Neural cell (in vitro differentiated cells): ENCODE results near the gene ARHGAP9. TPM values are rescaled to one million over a fixed set of nuclear protein-coding genes. Genes with fewer than 3 reads are reported as not detected.

ENCODE experiments used
- H2AFZ ChIP-seq: fragments of 200-600, 300-800 bp; sonication (generic), shearing (Covaris generic); 2 replicates; pipeline ENCODE4 v1.6.0; 2014; ENCODE audit warnings: low read depth, mild to moderate bottlenecking, antibody characterized with exemption, low read length, moderate library complexity
- H3F3A ChIP-seq: fragments of 200-600 bp; shearing (Covaris generic); 2 replicates; pipeline ENCODE4 v1.6.1; 2016; ENCODE audit warnings: mild to moderate bottlenecking, moderate library complexity, mixed read lengths, antibody characterized with exemption, low read length; ENCODE audit not compliant: insufficient read depth, poor library complexity, severe bottlenecking
- H3K27ac ChIP-seq: fragments of 200-600, 300-800 bp; sonication (generic), shearing (Covaris generic); 2 replicates; pipeline ENCODE4 v1.5.1; 2014; ENCODE audit warnings: mild to moderate bottlenecking, low read length, moderate library complexity
- H3K27me3 ChIP-seq: fragments of 300-800, 200-600 bp; sonication (generic), shearing (Covaris generic); 2 replicates; pipeline ENCODE4 v1.6.0; 2014; ENCODE audit warnings: mild to moderate bottlenecking, low read depth, low read length, moderate library complexity; ENCODE audit not compliant: insufficient read depth
- H3K36me3 ChIP-seq: fragments of 300-800, 200-600 bp; sonication (generic), shearing (Covaris generic); 2 replicates; pipeline ENCODE4 v1.5.1; 2014; ENCODE audit warnings: mild to moderate bottlenecking, antibody characterized with exemption, low read length, moderate library complexity; ENCODE audit not compliant: insufficient read depth
- H3K4me2 ChIP-seq: fragments of 300-800, 200-600 bp; sonication (generic), shearing (Covaris generic); 2 replicates; pipeline ENCODE4 v1.6.0; 2014; ENCODE audit warnings: mild to moderate bottlenecking, low read length
- H3K4me3 ChIP-seq: fragments of 300-800, 200-600 bp; sonication (generic), shearing (Covaris generic); 2 replicates; pipeline ENCODE4 v1.5.1; 2014; ENCODE audit warnings: mild to moderate bottlenecking, low read length, moderate library complexity
- H3K79me2 ChIP-seq: fragments of 200-600 bp; shearing (Covaris generic); replicated peaks from 2 replicates; pipeline ENCODE4 v1.6.0; 2014; ENCODE audit warnings: mild to moderate bottlenecking, low read length, moderate library complexity; ENCODE audit not compliant: insufficient read depth
- H3K9ac ChIP-seq: fragments of 300-800, 200-600 bp; sonication (generic), shearing (Covaris generic); 2 replicates; pipeline ENCODE4 v1.6.1; 2016; ENCODE audit warnings: mild to moderate bottlenecking, low read length, mixed read lengths
- H3K9me2 ChIP-seq: fragments of 200-600 bp; shearing (Covaris generic); 2 replicates; pipeline ENCODE4 v1.6.1; 2016; ENCODE audit warnings: mild to moderate bottlenecking, low read length, mixed read lengths; ENCODE audit not compliant: insufficient read depth
- H3K9me3 ChIP-seq: fragments of 200-600, 300-800 bp; sonication (generic), shearing (Covaris generic); 2 replicates; pipeline ENCODE4 v1.6.1; 2016; ENCODE audit warnings: mild to moderate bottlenecking, mixed run types, low read length, moderate library complexity, mixed read lengths
- H4K20me1 ChIP-seq: fragments of 200-600 bp; shearing (Covaris generic); 2 replicates; pipeline ENCODE4 v1.6.1; 2016; ENCODE audit warnings: mild to moderate bottlenecking, mixed run types; ENCODE audit not compliant: insufficient read depth
- EP300 ChIP-seq: fragments of 450-650 bp; conservative IDR thresholded peaks from 2 replicates; pipeline ENCODE4 v1.6.1; 2014; ENCODE audit warnings: antibody characterized with exemption, mild to moderate bottlenecking, moderate library complexity; ENCODE audit not compliant: poor library complexity, severe bottlenecking
- EZH2 ChIP-seq: fragments of 200-600, 300-800 bp; shearing (Covaris generic), sonication (generic); IDR thresholded peaks from 2 replicates; pipeline ENCODE4 v1.6.1; 2014; ENCODE audit warnings: antibody characterized with exemption, low read length, borderline replicate concordance, mild to moderate bottlenecking; ENCODE audit not compliant: insufficient read depth, poor library complexity, severe bottlenecking
- MXI1 ChIP-seq: fragments of 450-650 bp; conservative IDR thresholded peaks from 2 replicates; pipeline ENCODE4 v1.6.1; 2014; ENCODE audit warnings: antibody characterized with exemption, mild to moderate bottlenecking; ENCODE audit not compliant: poor library complexity, severe bottlenecking
- POLR2AphosphoS5 ChIP-seq: IDR thresholded peaks from 2 replicates; pipeline ENCODE4 v1.6.1; 2012
- RAD21 ChIP-seq: fragments of 450-650 bp; conservative IDR thresholded peaks from 2 replicates; pipeline ENCODE4 v1.6.1; 2014; ENCODE audit warnings: antibody characterized with exemption, mild to moderate bottlenecking, moderate library complexity
- SMC3 ChIP-seq: fragments of 450-650 bp; conservative IDR thresholded peaks from 2 replicates; pipeline ENCODE4 v1.6.1; 2014; ENCODE audit warnings: antibody characterized with exemption, mild to moderate bottlenecking, moderate library complexity; ENCODE audit not compliant: poor library complexity
- TAF1 ChIP-seq: IDR thresholded peaks from 2 replicates; pipeline ENCODE4 v1.6.1; 2012; ENCODE audit warnings: low read depth
- polyA plus RNA-seq: library from polyadenylated mRNA; depleted of rRNA; stranded (reverse); fragments of >200 nt; gene quantifications from 2 replicates; pipeline ENCODE4 v1.2.3, GENCODE V29; 2014
- TF ChIP-seq, protein P1 (sequence below): IDR thresholded peaks from 2 replicates; pipeline ENCODE4 v1.6.1; 2012; ENCODE audit warnings: borderline replicate concordance

Gene ARHGAP9
- polyA plus RNA-seq, 1 donor from 2014 or later: not detected

DNA sequence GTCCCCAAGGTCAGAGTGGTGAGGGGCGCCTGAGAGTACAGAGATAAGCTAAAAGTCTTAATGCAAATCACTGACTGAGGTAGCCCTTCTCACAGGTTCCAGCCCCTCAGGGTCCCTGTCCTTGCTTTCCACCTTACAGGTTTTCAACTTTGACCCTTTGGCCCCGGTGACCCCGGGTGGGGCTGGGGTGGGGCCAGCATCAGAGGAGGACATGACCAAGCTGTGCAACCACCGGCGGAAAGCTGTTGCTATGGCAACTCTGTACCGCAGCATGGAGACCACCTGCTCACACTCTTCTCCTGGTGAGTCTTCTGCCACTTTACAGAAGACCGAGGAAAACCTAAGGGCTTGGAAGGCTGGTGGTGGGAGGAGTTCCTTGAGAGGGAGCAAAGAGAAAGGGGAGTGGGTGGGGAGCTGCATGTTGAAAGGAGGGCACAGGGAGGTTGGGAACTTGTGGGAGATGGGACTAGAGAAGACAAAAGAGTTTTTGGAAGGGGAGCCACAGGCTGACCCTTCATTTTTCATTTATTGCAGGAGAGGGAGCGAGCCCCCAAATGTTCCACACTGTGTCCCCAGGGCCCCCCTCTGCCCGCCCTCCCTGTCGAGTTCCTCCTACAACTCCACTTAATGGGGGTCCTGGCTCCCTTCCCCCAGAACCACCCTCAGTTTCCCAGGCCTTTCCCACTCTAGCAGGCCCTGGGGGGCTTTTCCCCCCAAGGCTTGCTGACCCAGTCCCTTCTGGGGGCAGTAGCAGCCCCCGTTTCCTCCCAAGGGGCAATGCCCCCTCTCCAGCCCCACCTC is 45.3 kb upstream of the ARHGAP9 start:
- Histone ChIP-seq H3K27ac (no peak overlapping the region), H3K9me3 (no peaks in the 10 kb centered on the region), H3K4me3 (peak overlapping the region; percentile 86), H3K79me2 (peaks cover 18% of the 10 kb centered on the region), H2AFZ (no peak overlapping the region), H3K4me2 (no peak overlapping the region), H3F3A (peaks cover 4% of the 10 kb centered on the region), H3K9ac (no peak overlapping the region), H3K27me3 (no peaks in the 10 kb centered on the region), H4K20me1 (no peaks in the 10 kb centered on the region), H3K9me2 (no peaks in the 10 kb centered on the region), H3K36me3 (no peaks in the 10 kb centered on the region)
- TF ChIP-seq POLR2AphosphoS5 (no peak), MXI1 (peak; percentile 46)

DNA sequence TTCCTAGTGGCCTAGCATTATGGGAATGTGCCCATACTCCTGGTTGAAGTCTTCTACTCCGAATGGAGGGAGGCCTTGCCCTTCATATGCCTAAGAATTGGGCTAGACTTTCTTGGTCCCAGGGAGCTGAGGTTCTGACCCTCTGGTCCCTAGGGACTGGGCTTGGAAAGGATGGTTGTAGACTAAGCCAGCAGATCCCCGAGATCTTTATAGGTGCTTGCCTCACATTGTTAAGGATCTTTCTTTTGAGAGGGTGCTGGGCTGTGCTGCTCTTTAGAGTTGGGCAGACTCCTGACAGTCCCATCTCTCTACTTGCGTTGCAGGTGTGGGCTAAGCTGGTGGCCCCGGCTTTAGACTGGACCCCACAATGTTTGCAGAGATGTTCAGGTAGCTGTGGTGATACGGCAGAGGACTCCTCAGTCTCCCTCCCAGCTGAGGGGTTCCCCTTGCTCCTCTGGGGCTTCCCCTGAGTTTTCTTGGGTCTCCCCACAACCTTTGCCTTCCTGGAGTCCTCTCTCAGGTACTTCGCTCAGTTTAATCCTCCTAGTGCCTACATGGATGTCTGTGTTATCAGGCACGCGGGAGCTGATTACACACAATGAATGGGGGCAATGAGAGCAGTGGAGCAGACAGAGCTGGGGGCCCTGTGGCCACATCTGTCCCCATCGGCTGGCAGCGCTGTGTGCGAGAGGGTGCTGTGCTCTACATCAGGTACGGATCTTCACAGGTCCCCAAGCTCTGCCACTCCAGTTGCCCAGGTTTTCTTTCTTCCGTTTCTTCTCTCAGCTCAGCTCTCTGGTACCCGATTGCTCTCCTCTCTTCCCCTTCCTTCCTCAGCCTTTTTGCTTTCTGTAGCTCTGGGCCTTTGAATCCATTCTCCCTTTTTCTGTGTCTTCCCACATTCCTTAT is 44.3 kb upstream of the ARHGAP9 start:
- TF ChIP-seq, protein P1, sequence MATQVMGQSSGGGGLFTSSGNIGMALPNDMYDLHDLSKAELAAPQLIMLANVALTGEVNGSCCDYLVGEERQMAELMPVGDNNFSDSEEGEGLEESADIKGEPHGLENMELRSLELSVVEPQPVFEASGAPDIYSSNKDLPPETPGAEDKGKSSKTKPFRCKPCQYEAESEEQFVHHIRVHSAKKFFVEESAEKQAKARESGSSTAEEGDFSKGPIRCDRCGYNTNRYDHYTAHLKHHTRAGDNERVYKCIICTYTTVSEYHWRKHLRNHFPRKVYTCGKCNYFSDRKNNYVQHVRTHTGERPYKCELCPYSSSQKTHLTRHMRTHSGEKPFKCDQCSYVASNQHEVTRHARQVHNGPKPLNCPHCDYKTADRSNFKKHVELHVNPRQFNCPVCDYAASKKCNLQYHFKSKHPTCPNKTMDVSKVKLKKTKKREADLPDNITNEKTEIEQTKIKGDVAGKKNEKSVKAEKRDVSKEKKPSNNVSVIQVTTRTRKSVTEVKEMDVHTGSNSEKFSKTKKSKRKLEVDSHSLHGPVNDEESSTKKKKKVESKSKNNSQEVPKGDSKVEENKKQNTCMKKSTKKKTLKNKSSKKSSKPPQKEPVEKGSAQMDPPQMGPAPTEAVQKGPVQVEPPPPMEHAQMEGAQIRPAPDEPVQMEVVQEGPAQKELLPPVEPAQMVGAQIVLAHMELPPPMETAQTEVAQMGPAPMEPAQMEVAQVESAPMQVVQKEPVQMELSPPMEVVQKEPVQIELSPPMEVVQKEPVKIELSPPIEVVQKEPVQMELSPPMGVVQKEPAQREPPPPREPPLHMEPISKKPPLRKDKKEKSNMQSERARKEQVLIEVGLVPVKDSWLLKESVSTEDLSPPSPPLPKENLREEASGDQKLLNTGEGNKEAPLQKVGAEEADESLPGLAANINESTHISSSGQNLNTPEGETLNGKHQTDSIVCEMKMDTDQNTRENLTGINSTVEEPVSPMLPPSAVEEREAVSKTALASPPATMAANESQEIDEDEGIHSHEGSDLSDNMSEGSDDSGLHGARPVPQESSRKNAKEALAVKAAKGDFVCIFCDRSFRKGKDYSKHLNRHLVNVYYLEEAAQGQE: no peak
- no peak for TF ChIP-seq SMC3
- TF ChIP-seq TAF1: no peak
- no peak for TF ChIP-seq POLR2AphosphoS5
- no peak for TF ChIP-seq EZH2
- no peaks in the 10 kb centered on the region for H4K20me1 ChIP-seq
- peak overlapping the region; percentile 94 for H3K4me2 ChIP-seq
- H3K79me2 ChIP-seq: peaks cover 27% of the 10 kb centered on the region
- peak overlapping the region; percentile 84 for H3K9ac ChIP-seq
- H3K9me3 ChIP-seq: no peaks in the 10 kb centered on the region
- peak overlapping the region; percentile 74 for H3K27ac ChIP-seq
- no peaks in the 10 kb centered on the region for H3K27me3 ChIP-seq
- no peaks in the 10 kb centered on the region for H3K36me3 ChIP-seq
- no peak overlapping the region for H2AFZ ChIP-seq
- peaks cover 4% of the 10 kb centered on the region for H3F3A ChIP-seq
- H3K9me2 ChIP-seq: no peaks in the 10 kb centered on the region
- peak overlapping the region; percentile 86 for H3K4me3 ChIP-seq

DNA sequence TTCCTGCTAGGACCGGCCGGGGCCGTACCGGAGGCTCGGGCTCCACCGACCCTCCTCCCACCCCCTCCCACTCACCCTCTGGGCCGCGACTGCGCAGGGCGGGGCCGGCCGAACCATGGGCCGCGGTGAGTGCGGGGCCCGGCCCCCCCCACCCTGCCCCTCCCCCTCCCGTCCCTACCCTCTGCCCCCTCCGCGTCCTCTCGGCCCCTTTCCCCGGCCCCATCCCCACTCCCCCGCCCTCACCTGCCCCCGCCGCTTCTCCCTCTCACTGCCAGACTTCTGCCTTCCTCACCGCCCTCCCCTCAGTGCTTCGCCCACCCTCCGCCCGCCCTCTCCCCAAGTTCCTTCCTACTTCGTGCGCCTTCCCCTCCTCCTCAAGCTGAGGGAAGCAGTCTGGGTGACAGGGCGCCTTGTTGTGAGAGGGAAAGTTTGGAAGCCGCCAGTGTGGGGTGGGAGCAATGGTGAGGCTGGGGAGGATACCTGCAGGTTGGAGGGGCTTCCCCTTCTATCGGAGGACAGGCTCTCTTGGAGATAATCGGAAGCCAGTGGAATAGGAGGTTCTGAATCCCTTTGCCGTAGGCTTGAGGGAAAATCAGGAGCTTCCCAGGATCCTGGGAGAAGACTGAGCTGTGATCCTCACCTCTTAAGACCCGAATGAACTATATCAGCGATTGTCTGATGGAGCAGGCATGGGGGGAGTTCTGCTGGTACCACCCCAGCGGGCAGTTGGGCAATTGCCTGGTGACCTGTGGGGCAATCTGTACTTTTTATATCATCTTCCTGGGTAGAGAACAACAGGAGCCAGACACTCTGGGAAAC is 43.4 kb upstream of the ARHGAP9 start:
- H3K36me3 ChIP-seq: no peaks in the 10 kb centered on the region
- H2AFZ ChIP-seq: no peak overlapping the region
- H3K4me2 ChIP-seq: peak overlapping the region; percentile 94

More for the DNA sequence above, 43.4 kb upstream of the ARHGAP9 start:
- Histone ChIP-seq H3K79me2 (peaks cover 34% of the 10 kb centered on the region), H3K9me3 (no peaks in the 10 kb centered on the region), H3K9ac (peak overlapping the region; percentile 84), H3K27me3 (no peaks in the 10 kb centered on the region), H3K4me3 (peak overlapping the region; percentile 86), H3F3A (peaks cover 4% of the 10 kb centered on the region), H3K9me2 (no peaks in the 10 kb centered on the region), H4K20me1 (no peaks in the 10 kb centered on the region), H3K27ac (peak overlapping the region; percentile 74)
- TF ChIP-seq, protein P1: no peak
- TF ChIP-seq TAF1 (no peak), EP300 (no peak), EZH2 (no peak), RAD21 (no peak), SMC3 (peak; percentile 19)
